Measurements from ENCODE around the gene TM4SF4. TPM values are rescaled to one million over a fixed set of nuclear protein-coding genes. Genes with fewer than 3 reads are reported as not detected.

The TM4SF4 gene
- total RNA-seq, 1 donor from 2014 or later: not detected

GRCh38 chr3:149532489-149533180 lies 58.1 kb downstream of the TM4SF4 start:
- FAIRE-seq (no peak), DNase-seq (ENCODE audit: low read depth) (no peak)
- no peak for TF ChIP-seq EZH2 (IDR thresholded peaks at IDR 0.05; ENCODE audit: insufficient read depth, low read length)
- no peak for TF ChIP-seq CTCF (IDR thresholded peaks at IDR 0.05; ENCODE audit: insufficient read depth, low read depth, low read length)
- Histone ChIP-seq H3K4me1 (ENCODE audit: insufficient read depth, low read length) (peaks cover 46% of the 10 kb centered on the region), H3K36me3 (ENCODE audit: insufficient read depth, low read length) (peaks cover 7% of the 10 kb centered on the region), H3K4me2 (ENCODE audit: low read length) (peak overlapping the region; percentile 14), H3K79me2 (ENCODE audit: insufficient read depth, low read length) (peaks cover 85% of the 10 kb centered on the region), H4K20me1 (ENCODE audit: insufficient read depth, low read length) (peaks cover 13% of the 10 kb centered on the region), H3K27me3 (ENCODE audit: insufficient read depth, low read length) (no peaks in the 10 kb centered on the region), H3K9me3 (ENCODE audit: insufficient read depth, low read depth, low read length) (no peaks in the 10 kb centered on the region), H3K4me3 (ENCODE audit: insufficient read depth, low read depth, low read length) (no peak overlapping the region), H3K9ac (ENCODE audit: low read length) (peak overlapping the region; percentile 24), H3K27ac (ENCODE audit: low read depth, low read length) (peak overlapping the region; percentile 34), H2AFZ (ENCODE audit: low read depth, low read length) (no peak overlapping the region)
- Mint-ChIP-seq H3K27me3 (ENCODE audit: low read depth, unreplicated experiment) (no peaks in the 10 kb centered on the region), H3K9me3 (ENCODE audit: unreplicated experiment) (no peaks in the 10 kb centered on the region), H3K4me3 (ENCODE audit: unreplicated experiment) (no peak overlapping the region), H3K4me1 (ENCODE audit: low read depth, unreplicated experiment) (peaks cover 70% of the 10 kb centered on the region), H3K27ac (ENCODE audit: unreplicated experiment) (no peak overlapping the region), H3K36me3 (ENCODE audit: low read depth, unreplicated experiment) (peaks cover 4% of the 10 kb centered on the region)

GRCh38 chr3:149534082-149534481 lies 59.6 kb downstream of the TM4SF4 start:
- no peaks in the 10 kb centered on the region for H3K27me3 Mint-ChIP-seq (ENCODE audit: low read depth, unreplicated experiment)
- H3K9me3 Mint-ChIP-seq (ENCODE audit: unreplicated experiment): no peaks in the 10 kb centered on the region
- DNase-seq (ENCODE audit: low read depth) (no peak), FAIRE-seq (no peak)
- H3K4me1 Mint-ChIP-seq (ENCODE audit: low read depth, unreplicated experiment): peaks cover 66% of the 10 kb centered on the region
- peak overlapping the region; percentile 71 for H3K4me2 ChIP-seq (ENCODE audit: low read length)
- H2AFZ ChIP-seq (ENCODE audit: low read depth, low read length): no peak overlapping the region
- peak overlapping the region; percentile 70 for H3K27ac ChIP-seq (ENCODE audit: low read depth, low read length)
- peak overlapping the region; percentile 64 for H3K9ac ChIP-seq (ENCODE audit: low read length)
- no peaks in the 10 kb centered on the region for H3K36me3 Mint-ChIP-seq (ENCODE audit: low read depth, unreplicated experiment)
- peaks cover 42% of the 10 kb centered on the region for H3K4me1 ChIP-seq (ENCODE audit: insufficient read depth, low read length)
- TF ChIP-seq EZH2 (IDR thresholded peaks at IDR 0.05; ENCODE audit: insufficient read depth, low read length): no peak
- H3K79me2 ChIP-seq (ENCODE audit: insufficient read depth, low read length): peaks cover 84% of the 10 kb centered on the region
- peak overlapping the region; percentile 43 for H3K27ac Mint-ChIP-seq (ENCODE audit: unreplicated experiment)
- peaks cover 7% of the 10 kb centered on the region for H3K36me3 ChIP-seq (ENCODE audit: insufficient read depth, low read length)
- H4K20me1 ChIP-seq (ENCODE audit: insufficient read depth, low read length): peaks cover 8% of the 10 kb centered on the region
- H3K9me3 ChIP-seq (ENCODE audit: insufficient read depth, low read depth, low read length): no peaks in the 10 kb centered on the region
- peak overlapping the region; percentile 29 for H3K4me3 Mint-ChIP-seq (ENCODE audit: unreplicated experiment)
- H3K27me3 ChIP-seq (ENCODE audit: insufficient read depth, low read length): no peaks in the 10 kb centered on the region
- no peak overlapping the region for H3K4me3 ChIP-seq (ENCODE audit: insufficient read depth, low read depth, low read length)

GRCh38 chr3:149534671-149535332 lies 60.3 kb downstream of the TM4SF4 start:
- H3K79me2 ChIP-seq (ENCODE audit: insufficient read depth, low read length): peaks cover 84% of the 10 kb centered on the region
- H3K27ac ChIP-seq (ENCODE audit: low read depth, low read length): peak overlapping the region; percentile 70
- H3K36me3 ChIP-seq (ENCODE audit: insufficient read depth, low read length): peaks cover 7% of the 10 kb centered on the region
- peaks cover 69% of the 10 kb centered on the region for H3K4me1 Mint-ChIP-seq (ENCODE audit: low read depth, unreplicated experiment)
- H3K4me3 Mint-ChIP-seq (ENCODE audit: unreplicated experiment): peak overlapping the region; percentile 29
- H3K27ac Mint-ChIP-seq (ENCODE audit: unreplicated experiment): peak overlapping the region; percentile 43
- H3K27me3 ChIP-seq (ENCODE audit: insufficient read depth, low read length): no peaks in the 10 kb centered on the region
- H3K27me3 Mint-ChIP-seq (ENCODE audit: low read depth, unreplicated experiment): no peaks in the 10 kb centered on the region
- H3K4me3 ChIP-seq (ENCODE audit: insufficient read depth, low read depth, low read length): peak overlapping the region; percentile 22
- peak; percentile 64 for FAIRE-seq
- H3K4me1 ChIP-seq (ENCODE audit: insufficient read depth, low read length): peaks cover 49% of the 10 kb centered on the region
- peak; percentile 89 for DNase-seq (ENCODE audit: low read depth)
- no peaks in the 10 kb centered on the region for H3K36me3 Mint-ChIP-seq (ENCODE audit: low read depth, unreplicated experiment)
- no peaks in the 10 kb centered on the region for H3K9me3 ChIP-seq (ENCODE audit: insufficient read depth, low read depth, low read length)
- peak overlapping the region; percentile 71 for H3K4me2 ChIP-seq (ENCODE audit: low read length)
- H3K9me3 Mint-ChIP-seq (ENCODE audit: unreplicated experiment): no peaks in the 10 kb centered on the region
- H4K20me1 ChIP-seq (ENCODE audit: insufficient read depth, low read length): peaks cover 8% of the 10 kb centered on the region
- no peak for TF ChIP-seq EZH2 (IDR thresholded peaks at IDR 0.05; ENCODE audit: insufficient read depth, low read length)
- TF ChIP-seq CTCF (IDR thresholded peaks at IDR 0.05; ENCODE audit: insufficient read depth, low read depth, low read length): no peak
- H3K9ac ChIP-seq (ENCODE audit: low read length): peak overlapping the region; percentile 64
- no peak overlapping the region for H2AFZ ChIP-seq (ENCODE audit: low read depth, low read length)

Measured in astrocyte (in vitro differentiated cells and primary cell).